ENCODE results near the gene NDUFA6. TPM values are rescaled to one million over a fixed set of nuclear protein-coding genes. Genes with fewer than 3 reads are reported as not detected.
"Not testable (repeated sequence)": the region's sequence is repeated elsewhere in the genome, so short reads cannot be mapped to it uniquely, and the experiment has no call there.

NDUFA6 gene
- total RNA-seq = 10 to 100 TPM; 41.1 to 53.3 TPM
- polyA plus RNA-seq (ENCODE audit: insufficient read depth, low read depth, low replicate concordance) = 81.4 TPM
- long read RNA-seq, donor 1, transcript NDUFA6-201 (2 exons, 475 nt) = minor isoform, 7 of 167 reads
- long read RNA-seq, donor 1, transcript NDUFA6-202 (3 exons, 1,256 nt) = major isoform, 160 of 167 reads
- long read RNA-seq, donor 1, partial matches to known transcripts = 0 of 167 reads
- long read RNA-seq, donor 1, other reads (novel, unspliced or antisense) = 0 of 167 reads
- long read RNA-seq, donor 2, transcript NDUFA6-202 (3 exons, 1,256 nt) = major isoform, 105 of 113 reads
- long read RNA-seq, donor 2, transcript NDUFA6-201 (2 exons, 475 nt) = minor isoform, 8 of 113 reads
- long read RNA-seq, donor 2, partial matches to known transcripts = 0 of 113 reads
- long read RNA-seq, donor 2, other reads (novel, unspliced or antisense) = 0 of 113 reads

GRCh38 chr22:42090596-42091454, at the start of gene NDUFA6:
Gene NDUFA6, minus strand, starts transcription at chr22:42090772. Its CDS starts 28 bp downstream, at chr22:42090744.
- WGBS, 2 donors = 0 to 1% methylated on average over 32 to 67 of the region's 71 CpGs
- Histone ChIP-seq H3K27ac (peak within 1 kb of the TSS; percentile 78 to 93), H3K4me3 (peak within 1 kb of the TSS; percentile 71 to 81), H3K4me1 (peaks cover 20% of the 10 kb centered on the region), H3K9me3 (no peaks in the 10 kb centered on the region), H3K27me3 (no peaks in the 10 kb centered on the region), H3K36me3 (ENCODE audit: low read depth, missing control alignments) (no peaks in the 10 kb centered on the region)
- intact Hi-C loops (cut with DNase I; ENCODE audit: low total_unique reads) = no loop called here
- peak; percentile 99 for DNase-seq
- TF ChIP-seq CTCF (IDR thresholded peaks at IDR 0.05) (peak; percentile 82 to 95 (median 94)), POLR2A (IDR thresholded peaks at IDR 0.05) (peak; percentile 75)

- H3K27ac ChIP-seq; DNase-seq; H3K4me3 ChIP-seq; intact Hi-C loops (cut with DNase I; ENCODE audit: low total_unique reads); H3K36me3 ChIP-seq (ENCODE audit: low read depth, missing control alignments); H3K9me3 ChIP-seq; H3K4me1 ChIP-seq; H3K27me3 ChIP-seq: not testable (repeated sequence)
- 90 to 94% methylated on average over 12 to 15 of the region's 17 CpGs for WGBS, 2 donors
Measured at GRCh38 chr22:42140153-42140552, 49.6 kb upstream of the NDUFA6 start.

GRCh38 chr22:42139508-42139907, 48.9 kb upstream of the NDUFA6 start:
- DNase-seq; H3K4me1 ChIP-seq; H3K27ac ChIP-seq; intact Hi-C loops (cut with DNase I; ENCODE audit: low total_unique reads); H3K27me3 ChIP-seq; H3K9me3 ChIP-seq; H3K36me3 ChIP-seq (ENCODE audit: low read depth, missing control alignments); H3K4me3 ChIP-seq: not testable (repeated sequence)
- WGBS, 2 donors = 87 to 93% methylated on average over 2 to 7 of the region's 7 CpGs

GRCh38 chr22:42138972-42139371, 48.4 kb upstream of the NDUFA6 start:
- no peak for DNase-seq
- 93 to 96% methylated on average over 2 of the region's 2 CpGs for WGBS, 2 donors
- Histone ChIP-seq H3K27ac (no peak overlapping the region), H3K36me3 (ENCODE audit: low read depth, missing control alignments) (no peaks in the 10 kb centered on the region), H3K9me3 (no peaks in the 10 kb centered on the region), H3K27me3 (no peaks in the 10 kb centered on the region), H3K4me3 (no peak overlapping the region), H3K4me1 (no peaks in the 10 kb centered on the region)
- intact Hi-C loops (cut with DNase I; ENCODE audit: low total_unique reads) = no loop called here
- TF ChIP-seq POLR2A (IDR thresholded peaks at IDR 0.05) = no peak
- no peak for TF ChIP-seq CTCF (IDR thresholded peaks at IDR 0.05)

- no peak for DNase-seq
- H3K4me3 ChIP-seq = no peak overlapping the region
- H3K27me3 ChIP-seq = no peaks in the 10 kb centered on the region
- H3K27ac ChIP-seq = no peak overlapping the region
- 94 to 96% methylated on average over 5 to 31 of the region's 31 CpGs for whole genome bisulfite sequencing, 2 donors
- intact Hi-C loops (cut with DNase I; ENCODE audit: low total_unique reads) = no loop called here
- no peaks in the 10 kb centered on the region for H3K4me1 ChIP-seq
- no peaks in the 10 kb centered on the region for H3K9me3 ChIP-seq
- H3K36me3 ChIP-seq (ENCODE audit: low read depth, missing control alignments) = no peaks in the 10 kb centered on the region
- TF ChIP-seq CTCF (IDR thresholded peaks at IDR 0.05) = no peak
- no peak for TF ChIP-seq POLR2A (IDR thresholded peaks at IDR 0.05)
Measured at GRCh38 chr22:42138122-42138770, 47.7 kb upstream of the NDUFA6 start.

GRCh38 chr22:42135688-42136087, 45.1 kb upstream of the NDUFA6 start:
- H3K9me3 ChIP-seq; intact Hi-C loops (cut with DNase I; ENCODE audit: low total_unique reads); H3K4me1 ChIP-seq; DNase-seq; H3K4me3 ChIP-seq; H3K27ac ChIP-seq; H3K27me3 ChIP-seq; H3K36me3 ChIP-seq (ENCODE audit: low read depth, missing control alignments): not testable (repeated sequence)
- no CpG with 5 or more reads among the region's 4 CpGs for WGBS, 2 donors

All from testis (tissue), 5 donors.